Left lung (tissue), 10 donors: ENCODE data around the gene EPG5. TPM values are rescaled to one million over a fixed set of nuclear protein-coding genes. Genes with fewer than 3 reads are reported as not detected.

Experiments
- ATAC-seq: fragments of 200-7000 bp; cut with Tn5 transposase; one replicate; pipeline ENCODE4 v1.9.1; 2020; ENCODE audit warnings: moderate library complexity
- DNase-seq, 4 donors: peaks; one replicate each; pipeline ENCODE4 v3.0.0-alpha.2; 2013 to 2020
- H3K27ac ChIP-seq, 2 donors: fragments of 200-600 bp; sonication (generic) in 1 of 2; one replicate each; pipeline versions ENCODE4 v1.5.0 to v1.8.0; 2020 to 2021
- H3K27me3 ChIP-seq, 2 donors: fragments of 200-600 bp; sonication (generic) in 1 of 2; one replicate each; pipeline versions ENCODE4 v1.5.0 to v1.8.0; 2020 to 2021
- H3K36me3 ChIP-seq, 2 donors: fragments of 200-600 bp; sonication (generic) in 1 of 2; one replicate each; pipeline versions ENCODE4 v1.5.0 to v1.8.0; 2020 to 2021
- H3K4me1 ChIP-seq, 2 donors: fragments of 200-600 bp; one replicate each; pipeline ENCODE4 v1.8.0; 2021
- H3K4me3 ChIP-seq, 2 donors: fragments of 200-600 bp; sonication (generic) in 1 of 2; one replicate each; pipeline versions ENCODE4 v1.5.0 to v1.8.0; 2020 to 2021; ENCODE audit warnings: mild to moderate bottlenecking in 1 of 2
- H3K9me3 ChIP-seq, 2 donors: fragments of 200-600 bp; sonication (generic) in 1 of 2; one replicate each; pipeline versions ENCODE4 v1.5.0 to v1.8.0; 2020 to 2021
- intact Hi-C, 2 donors: fragments of 100-400 bp; cut with DNase I; formaldehyde crosslinking; loops; one replicate each; pipeline versions ENCODE4 v1.11.2 to v1.14.2; 2022
- polyA plus RNA-seq, 6 donors: library from polyadenylated mRNA; unstranded; fragments of 120-200 nt; gene quantifications; one replicate each; pipeline ENCODE4 v1.2.1, GENCODE V29; 2013; ENCODE audit not compliant: insufficient read length in 6 of 6
- total RNA-seq, 2 donors: library from RNA; stranded (reverse); fragmentation: NEBNext Ultra II Directional; extraction: Animal tissue kit (Norgen Biotek cat#: 25700); gene quantifications; one replicate each; pipeline ENCODE4 v1.2.1, GENCODE V29; 2021
- TF ChIP-seq, protein P1 (sequence below), 2 donors: fragments of 200-600 bp; sonication (generic) in 1 of 2; IDR thresholded peaks; one replicate each; pipeline versions ENCODE4 v1.5.0 to v1.8.0; 2021; ENCODE audit warnings: antibody characterized with exemption in 2 of 2
- donor health status: DM: no; HTN: yes; CAD: no.
- donor health status: DM: no; HTN: no; CAD: no.

EPG5 gene
- total and polyA plus RNA-seq, 8 donors, result 27.3 to 38.0 (median 31.4) TPM

DNA sequence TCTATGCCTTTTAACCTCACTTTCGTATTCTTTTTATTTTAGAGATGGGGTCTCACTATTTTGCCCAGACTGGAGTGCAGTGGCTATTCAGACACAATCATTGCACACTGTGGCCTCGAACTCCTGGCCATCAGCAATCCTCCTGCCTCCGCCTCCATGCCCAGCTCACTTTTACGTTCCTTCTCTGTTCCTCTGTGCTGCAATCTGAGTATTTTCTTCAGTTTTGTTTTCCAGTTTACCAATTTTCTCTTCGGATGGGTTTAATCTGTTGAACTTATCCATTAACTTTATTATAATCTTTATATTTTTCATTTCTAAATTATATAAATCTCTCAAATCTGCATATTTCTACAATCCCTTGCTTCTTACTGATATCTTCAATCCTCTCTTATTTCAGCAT lies 103.0 kb downstream of the EPG5 start:
- no peak overlapping the region for H3K4me3 ChIP-seq
- no peak for DNase-seq
- intact Hi-C loops, result no loop called here
- no peak overlapping the region for H3K27ac ChIP-seq
- ATAC-seq, result no peak
- H3K9me3 ChIP-seq, result no peaks in the 10 kb centered on the region
- peaks cover 0 to 99% of the 10 kb centered on the region in 2 donors for H3K36me3 ChIP-seq
- H3K4me1 ChIP-seq, result no peaks in the 10 kb centered on the region
- H3K27me3 ChIP-seq, result no peaks in the 10 kb centered on the region
- TF ChIP-seq, protein P1, sequence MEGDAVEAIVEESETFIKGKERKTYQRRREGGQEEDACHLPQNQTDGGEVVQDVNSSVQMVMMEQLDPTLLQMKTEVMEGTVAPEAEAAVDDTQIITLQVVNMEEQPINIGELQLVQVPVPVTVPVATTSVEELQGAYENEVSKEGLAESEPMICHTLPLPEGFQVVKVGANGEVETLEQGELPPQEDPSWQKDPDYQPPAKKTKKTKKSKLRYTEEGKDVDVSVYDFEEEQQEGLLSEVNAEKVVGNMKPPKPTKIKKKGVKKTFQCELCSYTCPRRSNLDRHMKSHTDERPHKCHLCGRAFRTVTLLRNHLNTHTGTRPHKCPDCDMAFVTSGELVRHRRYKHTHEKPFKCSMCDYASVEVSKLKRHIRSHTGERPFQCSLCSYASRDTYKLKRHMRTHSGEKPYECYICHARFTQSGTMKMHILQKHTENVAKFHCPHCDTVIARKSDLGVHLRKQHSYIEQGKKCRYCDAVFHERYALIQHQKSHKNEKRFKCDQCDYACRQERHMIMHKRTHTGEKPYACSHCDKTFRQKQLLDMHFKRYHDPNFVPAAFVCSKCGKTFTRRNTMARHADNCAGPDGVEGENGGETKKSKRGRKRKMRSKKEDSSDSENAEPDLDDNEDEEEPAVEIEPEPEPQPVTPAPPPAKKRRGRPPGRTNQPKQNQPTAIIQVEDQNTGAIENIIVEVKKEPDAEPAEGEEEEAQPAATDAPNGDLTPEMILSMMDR (IDR thresholded peaks at IDR 0.05), result no peak

DNA sequence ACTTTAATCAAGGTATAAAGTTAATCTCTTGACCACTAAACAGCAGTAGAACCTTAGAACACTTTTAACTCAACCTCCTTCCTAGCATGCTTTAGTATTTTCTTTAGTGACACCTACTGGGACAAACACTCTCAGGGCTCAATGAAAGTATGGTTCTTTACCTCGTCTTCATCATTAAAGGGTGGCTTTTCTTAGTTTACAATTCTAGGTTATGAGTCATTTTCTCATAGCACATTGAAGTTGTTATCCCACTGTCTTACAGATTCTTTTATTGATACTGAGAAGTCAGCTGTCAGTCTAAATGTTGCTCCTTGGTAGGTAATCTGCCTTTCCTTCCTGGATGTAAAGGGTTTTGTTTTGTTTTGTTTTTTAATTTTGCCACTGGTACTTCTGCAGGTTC lies 103.7 kb downstream of the EPG5 start:
- no peaks in the 10 kb centered on the region for H3K9me3 ChIP-seq
- peaks cover 0 to 100% of the 10 kb centered on the region in 2 donors for H3K36me3 ChIP-seq
- H3K4me1 ChIP-seq, result no peaks in the 10 kb centered on the region
- TF ChIP-seq, protein P1 (IDR thresholded peaks at IDR 0.05), result no peak
- H3K27ac ChIP-seq, result no peak overlapping the region
- H3K27me3 ChIP-seq, result no peaks in the 10 kb centered on the region
- ATAC-seq (no peak), DNase-seq (no peak)
- intact Hi-C loops, result no loop called here
- H3K4me3 ChIP-seq, result no peak overlapping the region

GRCh38 chr18:45861926-45862325 lies 105.2 kb downstream of the EPG5 start:
- intact Hi-C loops, result no loop called here
- TF ChIP-seq, protein P1 (IDR thresholded peaks at IDR 0.05), result no peak

DNA sequence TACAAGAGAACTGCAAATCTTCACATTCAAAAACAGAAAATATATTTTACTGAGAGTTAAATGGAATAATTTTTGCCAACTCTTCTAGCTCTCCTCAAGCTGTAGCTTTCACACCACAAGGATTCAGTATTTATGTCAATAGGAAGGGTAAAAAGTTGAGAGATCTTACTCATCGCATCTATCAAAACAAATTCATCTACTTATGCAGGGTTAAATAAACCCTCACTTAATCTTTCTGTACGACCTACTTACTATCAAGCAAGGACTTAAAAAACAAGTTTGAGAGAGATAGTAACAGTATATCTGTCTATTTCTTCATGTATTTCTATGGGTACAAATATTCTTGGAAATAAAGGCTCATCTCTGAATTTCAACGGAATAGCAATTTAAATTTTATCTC lies 106.2 kb downstream of the EPG5 start:
- H3K4me3 ChIP-seq, result no peak overlapping the region
- H3K4me1 ChIP-seq, result peaks cover 0 to 4% of the 10 kb centered on the region in 2 donors
- ATAC-seq (no peak), DNase-seq (no peak)
- no peaks in the 10 kb centered on the region for H3K27me3 ChIP-seq
- intact Hi-C loops, result no loop called here
- H3K36me3 ChIP-seq, result peaks cover 0 to 100% of the 10 kb centered on the region in 2 donors
- no peak overlapping the region for H3K27ac ChIP-seq
- TF ChIP-seq, protein P1 (IDR thresholded peaks at IDR 0.05), result no peak
- H3K9me3 ChIP-seq, result no peaks in the 10 kb centered on the region

More at GRCh38 chr18:45861926-45862325, 105.2 kb downstream of the EPG5 start:
- H3K4me3 ChIP-seq, result no peak overlapping the region
- H3K27me3 ChIP-seq, result no peaks in the 10 kb centered on the region
- H3K4me1 ChIP-seq, result peaks cover 0 to under 1% of the 10 kb centered on the region in 2 donors
- H3K36me3 ChIP-seq, result peaks cover 0 to 100% of the 10 kb centered on the region in 2 donors
- no peaks in the 10 kb centered on the region for H3K9me3 ChIP-seq
- DNase-seq (no peak), ATAC-seq (no peak)
- H3K27ac ChIP-seq, result no peak overlapping the region

DNA sequence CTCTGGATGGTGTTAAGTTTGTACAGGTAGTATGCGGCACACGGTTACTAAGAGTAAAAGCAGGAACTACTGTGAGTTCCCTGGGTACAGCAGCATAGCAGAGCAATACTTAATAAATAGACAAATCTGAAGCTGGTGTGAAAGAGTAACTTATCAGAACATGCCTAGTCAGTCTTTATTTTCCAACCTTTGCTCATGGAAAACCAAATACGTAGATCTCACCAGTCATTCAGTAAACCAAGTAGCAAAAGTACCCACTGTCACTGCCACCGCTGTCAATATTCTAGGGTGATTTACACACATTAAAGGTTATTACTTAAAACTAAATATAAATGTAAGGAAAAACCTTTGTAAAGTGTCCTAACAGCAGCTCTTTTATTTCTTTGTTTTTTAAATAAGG lies 106.6 kb downstream of the EPG5 start:
- Histone ChIP-seq H3K4me3 (no peak overlapping the region), H3K27ac (no peak overlapping the region), H3K36me3 (peaks cover 0 to 100% of the 10 kb centered on the region in 2 donors), H3K27me3 (no peaks in the 10 kb centered on the region), H3K4me1 (peaks cover 0 to 4% of the 10 kb centered on the region in 2 donors), H3K9me3 (no peaks in the 10 kb centered on the region)
- no peak for DNase-seq
- intact Hi-C loops, result no loop called here
- TF ChIP-seq, protein P1 (IDR thresholded peaks at IDR 0.05), result no peak
- ATAC-seq, result no peak
